Activated naive CD4-positive, alpha-beta T cell treated with anti-CD3 and anti-CD28 coated beads, Interleukin-2, amount 50 U/mL, for 24 hours (primary cell): ENCODE data around the gene TMEM247.
A peak's percentile ranks its signal among the peaks of the same experiment; 100 is the strongest.

Source experiments
- H3K27ac Mint-ChIP-seq: one replicate; pipeline ENCODE4 v1.8.0; 2021; ENCODE audit warnings: mild to moderate bottlenecking, mixed read lengths
- H3K27me3 Mint-ChIP-seq: one replicate; pipeline ENCODE4 v1.8.0; 2021; ENCODE audit warnings: mixed read lengths
- H3K36me3 Mint-ChIP-seq: one replicate; pipeline ENCODE4 v1.8.0; 2021; ENCODE audit warnings: mixed read lengths
- H3K4me1 Mint-ChIP-seq: one replicate; pipeline ENCODE4 v1.8.0; 2021; ENCODE audit warnings: mixed read lengths
- H3K4me3 Mint-ChIP-seq: one replicate; pipeline ENCODE4 v1.8.0; 2021; ENCODE audit warnings: mild to moderate bottlenecking, mixed read lengths
- H3K9me3 Mint-ChIP-seq: one replicate; pipeline ENCODE4 v1.8.0; 2021; ENCODE audit warnings: mixed read lengths

TMEM247 gene

DNA sequence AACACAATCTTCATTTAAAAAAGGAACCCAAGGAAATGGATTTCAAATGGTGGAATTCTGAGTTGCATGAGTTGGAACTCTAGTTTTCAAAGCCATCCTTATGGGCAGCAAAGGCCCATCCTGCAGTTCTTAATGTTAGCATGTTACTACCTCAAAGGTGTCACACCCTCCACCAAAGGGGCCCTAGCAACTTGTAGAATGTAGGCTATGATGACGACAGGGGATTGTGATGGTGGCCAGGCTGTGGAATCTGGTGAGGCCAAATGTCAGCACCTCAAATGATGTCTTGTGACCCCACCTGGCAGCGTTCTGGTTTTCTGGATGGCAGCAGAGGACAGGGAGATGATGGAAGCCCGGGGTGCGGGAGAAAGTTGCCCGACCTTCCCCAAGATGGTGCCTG is at the start of gene TMEM247:
Gene TMEM247 (plus strand): TSS at position 301 of the 400 bp plus-strand sequence.
- Mint-ChIP-seq H3K9me3 (peaks cover 7% of the 10 kb centered on the region), H3K4me1 (peaks cover 23% of the 10 kb centered on the region), H3K27ac (no peak within 1 kb of the TSS), H3K27me3 (no peaks in the 10 kb centered on the region), H3K4me3 (no peak within 1 kb of the TSS), H3K36me3 (peaks cover 6% of the 10 kb centered on the region)

GRCh38 chr2:46430413-46430812 is 49.0 kb upstream of the TMEM247 start:
- H3K36me3 Mint-ChIP-seq, result no peaks in the 10 kb centered on the region
- H3K4me1 Mint-ChIP-seq, result peaks cover 36% of the 10 kb centered on the region
- H3K27me3 Mint-ChIP-seq, result no peaks in the 10 kb centered on the region
- no peaks in the 10 kb centered on the region for H3K9me3 Mint-ChIP-seq
- H3K27ac Mint-ChIP-seq, result no peak overlapping the region
- H3K4me3 Mint-ChIP-seq, result no peak overlapping the region

GRCh38 chr2:46430992-46431391 is 48.4 kb upstream of the TMEM247 start:
- peaks cover 36% of the 10 kb centered on the region for H3K4me1 Mint-ChIP-seq
- no peak overlapping the region for H3K27ac Mint-ChIP-seq
- H3K4me3 Mint-ChIP-seq, result peak overlapping the region; percentile 8

DNA sequence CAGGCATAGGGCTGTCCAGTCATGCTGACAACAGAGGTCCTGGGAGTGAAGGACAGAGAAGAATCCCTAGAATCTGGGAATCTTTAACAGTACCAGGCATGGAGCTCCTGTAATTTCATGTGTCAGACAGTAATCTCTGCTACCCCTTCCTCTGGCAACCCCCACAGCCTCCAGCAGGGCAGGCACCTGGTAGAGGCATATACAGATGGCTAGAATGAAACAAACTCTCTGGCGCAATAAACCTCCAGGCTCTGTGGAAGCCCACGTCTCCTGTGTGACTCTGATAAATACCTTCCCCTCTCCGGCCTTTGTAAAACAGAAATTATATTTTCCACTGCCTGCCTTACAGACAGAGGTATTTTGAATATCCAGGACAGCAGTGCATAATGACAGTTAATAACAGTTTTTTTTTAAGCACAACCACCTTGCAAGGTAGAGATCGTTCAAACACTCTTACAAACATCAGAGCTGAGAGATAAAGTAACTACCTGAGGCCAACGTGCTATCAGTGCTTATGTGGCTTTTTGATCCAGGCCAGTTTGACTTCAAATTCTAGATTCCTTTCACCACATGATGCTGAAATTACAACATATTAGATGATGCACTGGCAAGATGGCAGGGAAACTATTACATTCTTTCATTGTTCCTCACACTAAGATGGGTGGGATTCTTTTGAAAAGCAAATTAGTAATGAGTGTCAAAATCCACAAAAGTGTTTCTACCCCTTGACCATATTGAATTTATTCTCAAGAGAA is 47.7 kb upstream of the TMEM247 start:
- no peaks in the 10 kb centered on the region for H3K36me3 Mint-ChIP-seq
- H3K27ac Mint-ChIP-seq, result no peak overlapping the region
- no peaks in the 10 kb centered on the region for H3K27me3 Mint-ChIP-seq
- peak overlapping the region; percentile 8 for H3K4me3 Mint-ChIP-seq
- no peaks in the 10 kb centered on the region for H3K9me3 Mint-ChIP-seq
- H3K4me1 Mint-ChIP-seq, result peaks cover 36% of the 10 kb centered on the region

More at GRCh38 chr2:46430992-46431391, 48.4 kb upstream of the TMEM247 start:
- Mint-ChIP-seq H3K36me3 (no peaks in the 10 kb centered on the region), H3K27me3 (no peaks in the 10 kb centered on the region), H3K9me3 (no peaks in the 10 kb centered on the region)

DNA sequence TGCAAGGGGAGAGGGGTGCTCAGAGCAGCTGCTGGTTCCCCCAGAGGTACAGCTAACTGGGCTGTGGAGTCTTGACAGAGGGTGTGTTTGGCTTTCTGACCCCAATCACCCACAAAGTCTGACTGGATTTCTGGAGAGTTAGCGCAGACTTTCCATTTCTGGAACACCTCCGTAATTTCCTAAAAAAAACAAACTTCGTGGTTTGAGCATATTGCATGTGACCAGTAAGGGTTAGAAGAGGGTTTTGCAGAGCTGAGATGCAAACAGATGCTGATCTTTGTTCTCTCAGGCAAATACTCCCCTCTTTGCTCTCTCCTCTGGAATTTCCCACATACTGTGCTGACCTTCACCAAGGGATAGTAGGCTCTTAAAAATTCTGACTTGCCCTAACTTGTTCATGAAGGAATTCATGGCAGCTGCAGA is 44.5 kb upstream of the TMEM247 start:
- no peaks in the 10 kb centered on the region for H3K36me3 Mint-ChIP-seq
- no peaks in the 10 kb centered on the region for H3K27me3 Mint-ChIP-seq
- no peak overlapping the region for H3K27ac Mint-ChIP-seq
- H3K4me3 Mint-ChIP-seq, result no peak overlapping the region
- H3K4me1 Mint-ChIP-seq, result peaks cover 53% of the 10 kb centered on the region
- no peaks in the 10 kb centered on the region for H3K9me3 Mint-ChIP-seq

DNA sequence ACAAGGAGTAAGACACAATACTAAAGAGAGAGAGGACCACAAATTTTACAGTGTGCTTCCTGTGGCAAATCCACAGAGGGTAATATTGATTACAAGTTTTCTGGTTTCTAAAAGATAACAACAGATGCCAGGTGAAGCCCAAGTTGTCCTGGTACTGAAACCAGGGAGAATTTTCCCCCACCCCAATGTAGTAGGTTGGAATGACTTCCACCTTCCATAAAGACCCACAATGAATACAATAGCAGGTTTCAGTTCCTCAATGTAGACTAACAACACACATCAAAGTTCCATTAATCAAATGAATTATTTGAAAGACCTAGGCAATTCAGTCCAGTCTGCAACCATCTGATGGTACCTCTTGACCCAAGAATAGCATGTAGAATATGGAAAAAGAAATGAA is 44.0 kb upstream of the TMEM247 start:
- no peaks in the 10 kb centered on the region for H3K9me3 Mint-ChIP-seq
- no peaks in the 10 kb centered on the region for H3K36me3 Mint-ChIP-seq
- no peaks in the 10 kb centered on the region for H3K27me3 Mint-ChIP-seq
- peaks cover 53% of the 10 kb centered on the region for H3K4me1 Mint-ChIP-seq
- no peak overlapping the region for H3K4me3 Mint-ChIP-seq
- no peak overlapping the region for H3K27ac Mint-ChIP-seq

- Mint-ChIP-seq H3K27me3 (no peaks in the 10 kb centered on the region), H3K4me1 (peaks cover 50% of the 10 kb centered on the region), H3K36me3 (no peaks in the 10 kb centered on the region), H3K4me3 (no peak overlapping the region), H3K9me3 (no peaks in the 10 kb centered on the region), H3K27ac (no peak overlapping the region)
Measured at GRCh38 chr2:46435796-46436360, 43.5 kb upstream of the TMEM247 start.

DNA sequence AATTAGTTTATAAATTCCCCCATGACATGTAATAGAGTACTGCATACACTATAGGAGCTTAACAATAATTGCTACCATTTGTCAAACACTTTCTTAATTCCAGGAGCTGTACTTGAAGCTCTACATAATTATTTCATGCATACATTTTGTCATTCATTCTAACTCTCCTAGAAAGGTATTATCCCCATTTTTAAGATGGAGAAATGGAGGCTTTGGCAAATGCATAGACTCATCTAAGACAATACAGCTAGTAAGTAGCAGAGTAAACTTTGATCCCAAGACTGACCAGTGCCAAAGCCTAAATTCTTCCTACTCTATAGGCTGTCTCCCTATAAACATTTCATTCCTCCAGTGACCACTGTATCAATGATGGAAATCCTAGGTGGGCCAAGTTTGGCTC is 42.6 kb upstream of the TMEM247 start:
- H3K27me3 Mint-ChIP-seq, result no peaks in the 10 kb centered on the region
- peaks cover 41% of the 10 kb centered on the region for H3K4me1 Mint-ChIP-seq
- no peaks in the 10 kb centered on the region for H3K9me3 Mint-ChIP-seq
- no peaks in the 10 kb centered on the region for H3K36me3 Mint-ChIP-seq
- no peak overlapping the region for H3K4me3 Mint-ChIP-seq
- no peak overlapping the region for H3K27ac Mint-ChIP-seq

DNA sequence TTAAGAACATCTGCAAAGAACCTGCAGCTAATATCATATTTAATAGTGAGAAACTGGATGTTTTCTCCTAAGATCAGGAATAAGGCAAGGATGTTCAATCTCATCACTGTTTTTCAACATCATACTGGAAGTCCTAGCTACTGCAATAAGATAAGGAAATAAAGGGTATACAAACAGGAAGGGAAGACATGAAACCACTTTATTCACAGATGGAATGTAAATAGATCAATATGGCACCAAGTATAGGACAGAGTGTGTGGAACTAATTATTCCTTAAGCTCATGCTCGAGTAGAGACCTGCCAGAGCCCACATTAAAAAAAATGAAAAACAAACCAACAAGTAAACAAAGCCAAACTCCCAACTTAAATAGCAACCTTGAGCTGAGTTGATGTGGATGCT is 41.3 kb upstream of the TMEM247 start:
- no peaks in the 10 kb centered on the region for H3K36me3 Mint-ChIP-seq
- H3K9me3 Mint-ChIP-seq, result no peaks in the 10 kb centered on the region
- peaks cover 28% of the 10 kb centered on the region for H3K4me1 Mint-ChIP-seq
- H3K27ac Mint-ChIP-seq, result no peak overlapping the region
- no peak overlapping the region for H3K4me3 Mint-ChIP-seq
- no peaks in the 10 kb centered on the region for H3K27me3 Mint-ChIP-seq

DNA sequence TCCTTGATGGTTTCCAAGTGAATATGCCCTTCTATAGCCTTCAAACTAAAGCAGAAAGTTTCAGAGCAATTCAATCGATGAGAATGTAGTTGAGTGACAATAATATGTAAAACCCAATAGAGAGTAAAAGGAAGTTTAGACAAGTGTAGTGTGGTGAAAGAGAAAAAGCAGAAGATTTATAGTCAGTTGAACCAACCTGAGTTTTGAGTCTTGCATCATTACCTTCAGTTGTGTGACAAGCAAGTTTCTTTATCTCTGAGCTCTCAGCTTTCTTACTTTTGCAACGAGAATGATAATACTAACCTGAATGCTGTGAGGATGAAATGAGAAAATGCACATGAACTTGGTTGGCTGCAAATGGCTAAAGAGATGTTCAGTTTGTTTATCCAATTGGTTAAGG is 40.6 kb upstream of the TMEM247 start:
- H3K36me3 Mint-ChIP-seq, result no peaks in the 10 kb centered on the region
- H3K4me3 Mint-ChIP-seq, result peak overlapping the region; percentile 3
- no peaks in the 10 kb centered on the region for H3K9me3 Mint-ChIP-seq
- peak overlapping the region; percentile 3 for H3K27ac Mint-ChIP-seq
- H3K4me1 Mint-ChIP-seq, result peaks cover 25% of the 10 kb centered on the region
- no peaks in the 10 kb centered on the region for H3K27me3 Mint-ChIP-seq

GRCh38 chr2:46439582-46439981 is 39.8 kb upstream of the TMEM247 start:
- H3K27me3 Mint-ChIP-seq, result no peaks in the 10 kb centered on the region
- no peak overlapping the region for H3K27ac Mint-ChIP-seq
- H3K9me3 Mint-ChIP-seq, result no peaks in the 10 kb centered on the region
- H3K4me3 Mint-ChIP-seq, result peak overlapping the region; percentile 20
- peaks cover 25% of the 10 kb centered on the region for H3K4me1 Mint-ChIP-seq
- no peaks in the 10 kb centered on the region for H3K36me3 Mint-ChIP-seq

GRCh38 chr2:46441838-46442712 is 37.3 kb upstream of the TMEM247 start:
- Mint-ChIP-seq H3K36me3 (peaks cover 3% of the 10 kb centered on the region), H3K27ac (no peak overlapping the region), H3K4me1 (peaks cover 25% of the 10 kb centered on the region), H3K4me3 (no peak overlapping the region), H3K9me3 (peaks cover 9% of the 10 kb centered on the region), H3K27me3 (no peaks in the 10 kb centered on the region)

GRCh38 chr2:46444732-46445131 is 34.6 kb upstream of the TMEM247 start:
- Mint-ChIP-seq H3K36me3 (peaks cover 3% of the 10 kb centered on the region), H3K27ac (no peak overlapping the region), H3K4me1 (peaks cover 8% of the 10 kb centered on the region), H3K4me3 (no peak overlapping the region), H3K27me3 (no peaks in the 10 kb centered on the region), H3K9me3 (peaks cover 19% of the 10 kb centered on the region)

GRCh38 chr2:46445556-46445955 is 33.8 kb upstream of the TMEM247 start:
- Mint-ChIP-seq H3K4me3 (no peak overlapping the region), H3K27me3 (no peaks in the 10 kb centered on the region), H3K36me3 (peaks cover 3% of the 10 kb centered on the region), H3K4me1 (peaks cover under 1% of the 10 kb centered on the region), H3K9me3 (peaks cover 19% of the 10 kb centered on the region), H3K27ac (no peak overlapping the region)

GRCh38 chr2:46446871-46447568 is 32.3 kb upstream of the TMEM247 start:
- H3K36me3 Mint-ChIP-seq, result peaks cover 3% of the 10 kb centered on the region
- no peak overlapping the region for H3K27ac Mint-ChIP-seq
- H3K4me3 Mint-ChIP-seq, result no peak overlapping the region
- no peaks in the 10 kb centered on the region for H3K27me3 Mint-ChIP-seq
- H3K4me1 Mint-ChIP-seq, result no peaks in the 10 kb centered on the region
- H3K9me3 Mint-ChIP-seq, result peaks cover 19% of the 10 kb centered on the region
